Measurements from ENCODE around the gene FGF21.

The FGF21 gene

GRCh38 chr19:48750771-48751504, 4.4 kb upstream of the FGF21 start:
- CTCF ChIA-PET, result interaction anchor here (0.6 to 1.5 kb wide), 3 partner anchors 23 to 76 kb away, joined by 3 to 5 read pairs (median 3); no protein-coding TSS in a partner anchor
- peaks cover 3% of the 10 kb centered on the region; the same call in 1 of the 2 replicates for H3K4me1 ChIP-seq (ENCODE audit: control insufficient read depth, insufficient read depth, low read length)
- TF ChIP-seq ZNF529 (tag by site-specific recombination; IDR thresholded peaks at IDR 0.05; ENCODE audit: insufficient replicate concordance) (no peak), ZNF112 (tag by site-specific recombination; IDR thresholded peaks at IDR 0.05) (no peak), ZNF223 (tag by site-specific recombination; IDR thresholded peaks at IDR 0.05) (no peak), ZNF394 (tag by site-specific recombination; IDR thresholded peaks at IDR 0.05; ENCODE audit: borderline replicate concordance) (no peak), WT1 (tag by site-specific recombination; IDR thresholded peaks at IDR 0.05) (peak; percentile 73)
- H3K9me3 ChIP-seq (ENCODE audit: control insufficient read depth, insufficient read depth, low read depth, low read length), result no peaks in the 10 kb centered on the region
- H3K27ac ChIP-seq (ENCODE audit: extremely low read depth, low read depth, low read length), result no peak overlapping the region
- no peaks in the 10 kb centered on the region for H3K36me3 ChIP-seq (ENCODE audit: control insufficient read depth in 2 of 2, insufficient read depth in 1 of 2, low read length in 2 of 2)
- POLR2A ChIA-PET, result interaction anchor here (0.6 kb wide), 1 partner anchor 8 kb away, joined by 3 read pairs; no protein-coding TSS in a partner anchor
- H3K4me3 ChIP-seq (ENCODE audit: low read depth, low read length), result no peak overlapping the region

DNA sequence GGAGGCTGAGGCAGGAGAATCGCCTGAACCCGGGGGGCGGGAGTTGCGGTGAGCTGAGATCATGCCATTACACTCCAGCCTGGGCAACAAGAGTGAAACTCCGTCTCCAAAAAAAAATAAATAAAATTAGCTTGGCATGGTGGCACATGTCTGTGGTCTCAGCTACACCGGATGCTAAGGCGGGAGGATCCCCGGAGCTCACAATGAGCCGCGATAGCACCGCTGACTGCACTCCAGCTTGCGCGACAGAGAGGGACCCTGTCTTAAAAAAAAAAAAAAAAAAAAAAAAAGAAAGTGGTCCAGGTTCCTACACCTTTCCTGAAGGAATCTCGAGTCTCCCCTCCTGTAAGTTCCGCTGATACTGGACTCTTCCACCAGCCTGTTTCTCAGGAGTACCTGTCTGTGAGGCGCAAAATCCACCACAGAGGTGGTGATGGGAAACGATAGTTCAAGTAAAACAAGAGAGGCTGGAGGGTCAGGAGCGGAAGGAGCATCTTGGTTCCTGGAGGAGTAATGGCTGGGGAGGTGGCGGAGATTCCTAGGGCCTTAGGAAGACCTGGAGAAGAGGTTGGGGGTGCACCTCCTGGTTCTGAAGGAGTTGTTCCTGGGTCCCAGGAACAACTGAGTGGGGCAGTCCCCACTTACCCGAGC, 3.4 kb upstream of the FGF21 start:
- ChIA-PET POLR2A (interaction anchor here (0.6 to 1.2 kb wide), 5 partner anchors 9 to 106 kb away, joined by 4 to 7 read pairs (median 4); partner anchors contain the start of gene CA11), CTCF (interaction anchor here (1.0 to 1.5 kb wide), 3 partner anchors 44 to 90 kb away, joined by 3 to 4 read pairs (median 3); no protein-coding TSS in a partner anchor)
- no peaks in the 10 kb centered on the region for H3K9me3 ChIP-seq (ENCODE audit: control insufficient read depth, insufficient read depth, low read depth, low read length)
- H3K4me1 ChIP-seq (ENCODE audit: control insufficient read depth, insufficient read depth, low read length), result peaks cover 3% of the 10 kb centered on the region; the same call in 1 of the 2 replicates
- peak overlapping the region; percentile 53 for H3K4me3 ChIP-seq (ENCODE audit: low read depth, low read length)
- H3K27ac ChIP-seq (ENCODE audit: extremely low read depth, low read depth, low read length), result no peak overlapping the region; the same call in 1 of the 2 replicates
- no peaks in the 10 kb centered on the region for H3K36me3 ChIP-seq (ENCODE audit: control insufficient read depth in 2 of 2, insufficient read depth in 1 of 2, low read length in 2 of 2)
- TF ChIP-seq ZNF571 (tag by site-specific recombination; IDR thresholded peaks at IDR 0.05) (no peak), ZNF704 (tag by site-specific recombination; IDR thresholded peaks at IDR 0.05) (no peak)
- TF ChIP-seq, protein P1, sequence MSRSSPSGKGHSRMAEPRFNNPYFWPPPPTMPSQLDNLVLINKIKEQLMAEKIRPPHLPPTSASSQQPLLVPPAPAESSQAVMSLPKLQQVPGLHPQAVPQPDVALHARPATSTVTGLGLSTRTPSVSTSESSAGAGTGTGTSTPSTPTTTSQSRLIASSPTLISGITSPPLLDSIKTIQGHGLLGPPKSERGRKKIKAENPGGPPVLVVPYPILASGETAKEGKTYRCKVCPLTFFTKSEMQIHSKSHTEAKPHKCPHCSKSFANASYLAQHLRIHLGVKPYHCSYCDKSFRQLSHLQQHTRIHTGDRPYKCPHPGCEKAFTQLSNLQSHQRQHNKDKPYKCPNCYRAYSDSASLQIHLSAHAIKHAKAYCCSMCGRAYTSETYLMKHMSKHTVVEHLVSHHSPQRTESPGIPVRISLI (tag by site-specific recombination; IDR thresholded peaks at IDR 0.05), result peak; percentile 68; the same call in 1 of the 2 replicates

- Histone ChIP-seq H3K4me1 (ENCODE audit: control insufficient read depth, insufficient read depth, low read length) (peaks cover 3% of the 10 kb centered on the region; the same call in 1 of the 2 replicates), H3K9me3 (ENCODE audit: control insufficient read depth, insufficient read depth, low read depth, low read length) (no peaks in the 10 kb centered on the region), H3K36me3 (ENCODE audit: control insufficient read depth in 2 of 2, insufficient read depth in 1 of 2, low read length in 2 of 2) (no peaks in the 10 kb centered on the region), H3K4me3 (ENCODE audit: low read depth, low read length) (peak within 1 kb of the TSS; percentile 53), H3K27ac (ENCODE audit: extremely low read depth, low read depth, low read length) (no peak within 1 kb of the TSS; the same call in 1 of the 2 replicates)
- CTCF ChIA-PET, result interaction anchor here (1.0 to 1.4 kb wide), 2 partner anchors 43 to 90 kb away, joined by 3 to 4 read pairs; no protein-coding TSS in a partner anchor
- POLR2A ChIA-PET, result interaction anchor here (1.2 kb wide), 1 partner anchor 107 kb away, joined by 4 read pairs; the partner anchor contains the start of gene CA11
- no peak for TF ChIP-seq ZNF157 (tag by site-specific recombination; IDR thresholded peaks at IDR 0.05)
- no peak for TF ChIP-seq OVOL3 (tag by site-specific recombination; IDR thresholded peaks at IDR 0.05)
- TF ChIP-seq ZSCAN23 (tag by site-specific recombination; IDR thresholded peaks at IDR 0.05), result no peak
- peak; percentile 33; the same call in 1 of the 2 replicates for TF ChIP-seq ZNF600 (tag by site-specific recombination; IDR thresholded peaks at IDR 0.05)
- TF ChIP-seq ZNF624 (tag by site-specific recombination; IDR thresholded peaks at IDR 0.05), result no peak
- no peak for TF ChIP-seq PRDM1 (tag by site-specific recombination; IDR thresholded peaks at IDR 0.05)
- TF ChIP-seq ZNF658 (tag by site-specific recombination; IDR thresholded peaks at IDR 0.05), result no peak
- TF ChIP-seq SP2 (tag by site-specific recombination; IDR thresholded peaks at IDR 0.05), result peak; percentile 68
- peak; percentile 87 for TF ChIP-seq ZNF324 (tag by site-specific recombination; IDR thresholded peaks at IDR 0.05)
- no peak for TF ChIP-seq ZNF623 (tag by site-specific recombination; IDR thresholded peaks at IDR 0.05)
- no peak for TF ChIP-seq ZNF214 (tag by site-specific recombination; IDR thresholded peaks at IDR 0.05; ENCODE audit: borderline replicate concordance)
- TF ChIP-seq EGR2 (tag by site-specific recombination; IDR thresholded peaks at IDR 0.05; ENCODE audit: low read depth), result 0 out of 2 replicates have a peak, but pooled peaks have one; percentile 29
- TF ChIP-seq PBX3 (CRISPR knock-in tag; IDR thresholded peaks at IDR 0.05), result peak; percentile 9; the same call in 1 of the 2 replicates
- TF ChIP-seq, protein P2, sequence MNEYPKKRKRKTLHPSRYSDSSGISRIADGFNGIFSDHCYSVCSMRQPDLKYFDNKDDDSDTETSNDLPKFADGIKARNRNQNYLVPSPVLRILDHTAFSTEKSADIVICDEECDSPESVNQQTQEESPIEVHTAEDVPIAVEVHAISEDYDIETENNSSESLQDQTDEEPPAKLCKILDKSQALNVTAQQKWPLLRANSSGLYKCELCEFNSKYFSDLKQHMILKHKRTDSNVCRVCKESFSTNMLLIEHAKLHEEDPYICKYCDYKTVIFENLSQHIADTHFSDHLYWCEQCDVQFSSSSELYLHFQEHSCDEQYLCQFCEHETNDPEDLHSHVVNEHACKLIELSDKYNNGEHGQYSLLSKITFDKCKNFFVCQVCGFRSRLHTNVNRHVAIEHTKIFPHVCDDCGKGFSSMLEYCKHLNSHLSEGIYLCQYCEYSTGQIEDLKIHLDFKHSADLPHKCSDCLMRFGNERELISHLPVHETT (tag by site-specific recombination; IDR thresholded peaks at IDR 0.05), result 0 out of 2 replicates have a peak, but pooled peaks have one; percentile 50
- TF ChIP-seq ZNF660 (tag by site-specific recombination; IDR thresholded peaks at IDR 0.05), result peak; percentile 47; the same call in 1 of the 2 replicates
Observed at GRCh38 chr19:48752496-48753365, 2.6 kb upstream of the FGF21 start, which contains the start of gene FUT1. Gene FUT1, minus strand, starts transcription at chr19:48752641. Its CDS starts 1,360 bp downstream, at chr19:48751281.
